ENCODE results near the gene CHD3. TPM values are rescaled to one million over a fixed set of nuclear protein-coding genes. Genes with fewer than 3 reads are reported as not detected.

The CHD3 gene
- total and polyA plus RNA-seq, 2 experiments from 2014 or later, result 2.9 to 9.7 TPM

- TF ChIP-seq ZNF462 (CRISPR knock-in tag; IDR thresholded peaks at IDR 0.05) (no peak), CREB1 (CRISPR knock-in tag; IDR thresholded peaks at IDR 0.05; ENCODE audit: low read depth) (no peak), JUNB (IDR thresholded peaks at IDR 0.05; ENCODE audit: unreplicated experiment) (no peak), REST (IDR thresholded peaks at IDR 0.05; ENCODE audit: unreplicated experiment) (no peak), NANOG (IDR thresholded peaks at IDR 0.05; ENCODE audit: borderline replicate concordance) (no peak), STAT1 (IDR thresholded peaks at IDR 0.05; ENCODE audit: unreplicated experiment) (no peak), POLR2AphosphoS5 (IDR thresholded peaks at IDR 0.05; ENCODE audit: low read depth) (no peak), ZNF331 (CRISPR knock-in tag; IDR thresholded peaks at IDR 0.05; ENCODE audit: low read depth) (no peak), EZH2 (IDR thresholded peaks at IDR 0.05; ENCODE audit: low read depth, unreplicated experiment) (no peak)
Observed at GRCh38 chr17:7932949-7933348, 44.4 kb downstream of the CHD3 start (continued).

All from GM23338 (cell line).